CD4-positive, CD25-positive, alpha-beta regulatory T cell (primary cell): ENCODE results near the gene UACA. TPM values are rescaled to one million over a fixed set of nuclear protein-coding genes. Genes with fewer than 3 reads are reported as not detected.

Experiments
- ATAC-seq, 2 donors: fragments of 150-1000 bp; cut with Tn5 transposase; one replicate each; pipeline ENCODE4 v1.10.0; 2021; ENCODE audit warnings: low read depth in 2 of 2, moderate number of reproducible peaks in 2 of 2, moderate library complexity in 1 of 2
- DNase-seq, 3 donors: peaks; one replicate each; pipeline versions ENCODE4 v3.0.0 to v3.0.0-alpha.2; 2012 to 2022; ENCODE audit warnings: mixed read lengths in 1 of 3
- H3K27ac ChIP-seq: one replicate; pipeline ENCODE4 v1.7.0; 2013; ENCODE audit warnings: mild to moderate bottlenecking, low read length; ENCODE audit not compliant: insufficient read depth, poor library complexity, severe bottlenecking
- H3K27me3 ChIP-seq: one replicate; pipeline ENCODE4 v1.7.0; 2013; ENCODE audit warnings: low read length; ENCODE audit not compliant: control insufficient read depth, insufficient read depth
- H3K36me3 ChIP-seq: one replicate; pipeline ENCODE4 v1.7.0; 2013; ENCODE audit warnings: mild to moderate bottlenecking, low read length, moderate library complexity; ENCODE audit not compliant: control insufficient read depth, insufficient read depth
- H3K4me1 ChIP-seq: 2 replicates; pipeline ENCODE4 v1.7.0; 2013; ENCODE audit warnings: mild to moderate bottlenecking, low read length; ENCODE audit not compliant: insufficient read depth, control insufficient read depth, poor library complexity, severe bottlenecking
- H3K4me3 ChIP-seq: one replicate; pipeline ENCODE4 v1.7.0; 2013; ENCODE audit warnings: low read depth, mild to moderate bottlenecking, low read length, moderate library complexity
- H3K9me3 ChIP-seq, 2 experiments: 1 replicate in 1 of 2; 2 replicates in 1 of 2; pipeline ENCODE4 v1.7.0; 2013; ENCODE audit warnings: low read length in 2 of 2, mild to moderate bottlenecking in 1 of 2, moderate library complexity in 1 of 2; ENCODE audit not compliant: control insufficient read depth in 2 of 2
- H3K27ac Mint-ChIP-seq, 3 donors: one replicate each; pipeline ENCODE4 v1.8.0; 2020 to 2022; ENCODE audit warnings: mild to moderate bottlenecking in 3 of 3, mixed read lengths in 3 of 3, moderate library complexity in 2 of 3
- H3K27me3 Mint-ChIP-seq: one replicate; pipeline ENCODE4 v1.8.0; 2022; ENCODE audit warnings: mild to moderate bottlenecking, mixed read lengths
- H3K36me3 Mint-ChIP-seq: one replicate; pipeline ENCODE4 v1.8.0; 2020; ENCODE audit warnings: mixed read lengths
- H3K4me1 Mint-ChIP-seq, 4 donors: one replicate each; pipeline ENCODE4 v1.8.0; 2020 to 2022; ENCODE audit warnings: mixed read lengths in 4 of 4, mild to moderate bottlenecking in 1 of 4
- H3K4me3 Mint-ChIP-seq, 4 donors: one replicate each; pipeline ENCODE4 v1.8.0; 2020 to 2022; ENCODE audit warnings: mild to moderate bottlenecking in 4 of 4, mixed read lengths in 4 of 4, moderate library complexity in 3 of 4
- H3K9me3 Mint-ChIP-seq, 7 donors: one replicate each; pipeline ENCODE4 v1.8.0; 2020 to 2022; ENCODE audit warnings: mixed read lengths in 7 of 7, mild to moderate bottlenecking in 3 of 7, moderate library complexity in 2 of 7
- polyA plus RNA-seq, 4 donors: library from polyadenylated mRNA; unstranded; fragments of 300-500 nt; fragmentation: Illumina TruSeq; gene quantifications; one replicate each; pipeline ENCODE4 v1.2.3, GENCODE V29; 2021
- total RNA-seq: library from RNA; stranded (reverse); gene quantifications from one replicate; pipeline ENCODE4 v1.2.3, GENCODE V29; 2022

The UACA gene
- total and polyA plus RNA-seq, 5 donors from 2014 or later: 0.47 TPM; not detected in 4

DNA sequence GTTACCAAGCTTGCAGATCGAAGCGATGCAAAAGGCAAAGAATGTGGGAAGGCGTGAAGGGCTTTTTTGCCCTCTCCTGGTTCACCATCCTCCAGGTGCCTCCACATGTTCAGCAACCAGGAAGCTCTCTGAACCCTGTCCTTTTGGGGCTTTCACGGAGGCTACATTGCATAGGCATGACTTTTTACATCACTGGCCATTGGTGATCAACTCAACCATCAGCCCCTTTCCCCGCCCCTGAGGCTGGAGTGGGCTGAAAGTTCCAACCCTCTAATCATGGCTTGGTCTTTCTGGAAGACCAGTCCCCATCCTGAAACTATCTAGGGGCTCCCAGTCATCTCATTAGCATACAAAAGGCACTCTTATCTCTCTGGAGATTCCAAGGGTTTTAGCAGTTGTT lies 52.6 kb downstream of the UACA start:
- no peaks in the 10 kb centered on the region for H3K9me3 ChIP-seq
- no peak for ATAC-seq
- Mint-ChIP-seq H3K36me3 (no peaks in the 10 kb centered on the region), H3K4me1 (no peaks in the 10 kb centered on the region), H3K4me3 (no peak overlapping the region), H3K9me3 (peaks cover 0 to 1% (median 0%) of the 10 kb centered on the region in 7 donors), H3K27me3 (peaks cover 39% of the 10 kb centered on the region), H3K27ac (no peak overlapping the region)
- H3K27ac ChIP-seq: no peak overlapping the region
- H3K36me3 ChIP-seq: no peaks in the 10 kb centered on the region
- no peaks in the 10 kb centered on the region for H3K4me1 ChIP-seq
- no peak overlapping the region for H3K4me3 ChIP-seq
- H3K27me3 ChIP-seq: peaks cover 3% of the 10 kb centered on the region
- no peak for DNase-seq

GRCh38 chr15:70708839-70709238 lies 54.5 kb downstream of the UACA start:
- Mint-ChIP-seq H3K9me3 (peaks cover 0 to 1% (median 0%) of the 10 kb centered on the region in 7 donors), H3K27me3 (peaks cover 41% of the 10 kb centered on the region), H3K27ac (no peak overlapping the region), H3K4me1 (no peaks in the 10 kb centered on the region), H3K4me3 (no peak overlapping the region), H3K36me3 (no peaks in the 10 kb centered on the region)
- no peak for ATAC-seq
- Histone ChIP-seq H3K36me3 (no peaks in the 10 kb centered on the region), H3K27ac (no peak overlapping the region), H3K27me3 (peaks cover 9% of the 10 kb centered on the region), H3K9me3 (no peaks in the 10 kb centered on the region), H3K4me3 (no peak overlapping the region), H3K4me1 (no peaks in the 10 kb centered on the region)
- DNase-seq: no peak

- no peak overlapping the region for H3K4me3 Mint-ChIP-seq
- no peak overlapping the region for H3K4me3 ChIP-seq
- no peaks in the 10 kb centered on the region for H3K4me1 Mint-ChIP-seq
- no peak for ATAC-seq
- H3K9me3 Mint-ChIP-seq: peaks cover 0 to under 1% (median 0%) of the 10 kb centered on the region in 7 donors
- no peaks in the 10 kb centered on the region for H3K36me3 Mint-ChIP-seq
- peaks cover 39% of the 10 kb centered on the region for H3K27me3 Mint-ChIP-seq
- no peak overlapping the region for H3K27ac ChIP-seq
- no peaks in the 10 kb centered on the region for H3K9me3 ChIP-seq
- H3K27me3 ChIP-seq: peaks cover 13% of the 10 kb centered on the region
- no peak for DNase-seq
- no peaks in the 10 kb centered on the region for H3K4me1 ChIP-seq
- no peaks in the 10 kb centered on the region for H3K36me3 ChIP-seq
- H3K27ac Mint-ChIP-seq: no peak overlapping the region
Observed at GRCh38 chr15:70707686-70708300, 55.6 kb downstream of the UACA start.

DNA sequence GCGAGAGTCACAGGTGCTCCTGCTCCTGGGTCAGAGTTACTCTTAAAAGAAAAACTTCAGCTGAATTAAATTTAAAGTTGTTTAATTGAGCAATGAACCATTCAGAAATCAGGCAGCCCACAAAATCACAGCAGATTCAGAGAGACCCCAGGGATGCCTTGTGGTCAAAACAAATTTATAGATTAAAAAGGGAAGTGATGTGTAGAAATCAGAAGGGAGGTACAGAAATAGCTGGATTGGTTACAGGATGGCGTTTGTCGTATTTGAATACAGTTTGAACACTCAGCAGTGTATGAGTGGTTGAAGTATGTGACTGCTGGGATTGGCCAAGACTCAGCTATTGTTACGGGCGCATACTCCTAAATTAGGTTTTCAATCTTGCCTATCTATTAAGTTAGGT lies 58.6 kb downstream of the UACA start:
- no peaks in the 10 kb centered on the region for H3K36me3 Mint-ChIP-seq
- Histone ChIP-seq H3K9me3 (no peaks in the 10 kb centered on the region), H3K4me3 (no peak overlapping the region), H3K4me1 (no peaks in the 10 kb centered on the region), H3K27ac (no peak overlapping the region), H3K27me3 (peaks cover 10% of the 10 kb centered on the region), H3K36me3 (no peaks in the 10 kb centered on the region)
- DNase-seq (no peak), ATAC-seq (no peak)
- peaks cover 49% of the 10 kb centered on the region for H3K27me3 Mint-ChIP-seq
- no peaks in the 10 kb centered on the region for H3K4me1 Mint-ChIP-seq
- no peak overlapping the region for H3K4me3 Mint-ChIP-seq
- H3K9me3 Mint-ChIP-seq: no peaks in the 10 kb centered on the region
- H3K27ac Mint-ChIP-seq: no peak overlapping the region

- peaks cover 54% of the 10 kb centered on the region for H3K27me3 Mint-ChIP-seq
- no peaks in the 10 kb centered on the region for H3K4me1 Mint-ChIP-seq
- Histone ChIP-seq H3K27ac (no peak overlapping the region), H3K4me3 (no peak overlapping the region), H3K9me3 (no peaks in the 10 kb centered on the region), H3K36me3 (no peaks in the 10 kb centered on the region), H3K27me3 (peaks cover 10% of the 10 kb centered on the region), H3K4me1 (no peaks in the 10 kb centered on the region)
- no peak overlapping the region for H3K27ac Mint-ChIP-seq
- ATAC-seq (no peak), DNase-seq (no peak)
- no peaks in the 10 kb centered on the region for H3K36me3 Mint-ChIP-seq
- H3K9me3 Mint-ChIP-seq: no peaks in the 10 kb centered on the region
- H3K4me3 Mint-ChIP-seq: no peak overlapping the region
Observed at GRCh38 chr15:70704166-70704565, 59.2 kb downstream of the UACA start.

DNA sequence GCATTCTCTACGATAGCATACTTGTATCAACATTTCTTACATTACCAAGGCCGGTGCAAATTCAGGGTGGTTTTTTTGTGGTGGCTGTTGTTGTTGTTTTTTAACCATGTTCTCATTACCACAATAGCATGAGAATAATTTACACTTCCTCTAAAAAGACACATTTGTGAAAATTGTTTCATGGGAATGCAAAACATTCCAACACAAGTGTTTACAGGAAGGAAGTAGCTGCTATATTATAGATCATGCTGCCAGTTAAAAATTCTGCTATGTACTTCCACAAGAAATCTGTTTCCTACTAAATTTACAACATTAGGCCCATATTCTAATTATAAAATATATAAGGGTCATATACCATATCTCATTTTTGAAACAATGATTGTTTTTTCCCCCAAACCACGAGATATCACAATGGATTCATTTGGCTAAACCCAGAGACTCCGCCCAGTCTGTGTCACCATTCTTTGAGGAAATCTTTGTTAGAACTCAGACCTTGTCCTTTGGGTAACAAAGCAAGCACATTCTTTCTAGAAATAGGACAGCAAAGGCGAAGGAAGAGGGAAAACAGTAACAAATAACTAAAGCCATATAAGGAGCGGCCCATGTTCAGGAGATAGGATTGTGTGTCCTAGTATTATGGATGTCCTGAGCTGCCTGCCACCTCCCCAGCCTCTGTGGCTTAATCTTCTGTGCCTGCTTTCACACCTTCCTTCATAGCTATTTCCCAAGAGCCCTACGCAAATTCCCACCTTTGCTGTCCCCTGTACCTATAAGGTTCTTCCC lies 60.1 kb downstream of the UACA start:
- ATAC-seq (no peak), DNase-seq (no peak)
- Histone ChIP-seq H3K27ac (no peak overlapping the region), H3K9me3 (no peaks in the 10 kb centered on the region), H3K4me3 (no peak overlapping the region), H3K4me1 (no peaks in the 10 kb centered on the region), H3K27me3 (peaks cover 12% of the 10 kb centered on the region), H3K36me3 (no peaks in the 10 kb centered on the region)
- no peak overlapping the region for H3K4me3 Mint-ChIP-seq
- H3K27me3 Mint-ChIP-seq: peaks cover 57% of the 10 kb centered on the region
- H3K27ac Mint-ChIP-seq: no peak overlapping the region
- no peaks in the 10 kb centered on the region for H3K4me1 Mint-ChIP-seq
- no peaks in the 10 kb centered on the region for H3K9me3 Mint-ChIP-seq
- H3K36me3 Mint-ChIP-seq: no peaks in the 10 kb centered on the region

DNA sequence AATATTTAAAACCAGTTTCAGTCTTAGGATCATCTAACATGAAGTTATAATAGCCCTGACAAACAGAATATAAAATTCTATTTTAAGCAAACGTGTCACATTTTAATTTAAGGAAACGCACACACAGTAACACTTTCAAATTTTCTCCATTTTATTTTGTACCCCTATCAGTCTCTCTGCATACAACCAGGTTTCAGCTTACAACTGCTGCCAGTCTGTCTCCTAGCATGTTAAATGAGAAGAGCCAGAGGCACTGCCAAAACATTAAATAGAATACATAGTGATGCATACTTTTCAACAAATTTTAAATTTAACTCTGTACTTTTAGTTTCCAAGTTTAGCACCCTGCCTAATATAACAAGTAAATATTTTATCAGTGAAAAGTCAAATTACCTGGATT lies 60.8 kb downstream of the UACA start:
- peaks cover 12% of the 10 kb centered on the region for H3K27me3 ChIP-seq
- H3K27me3 Mint-ChIP-seq: peaks cover 54% of the 10 kb centered on the region
- ATAC-seq (no peak), DNase-seq (no peak)
- no peaks in the 10 kb centered on the region for H3K9me3 Mint-ChIP-seq
- no peaks in the 10 kb centered on the region for H3K9me3 ChIP-seq
- no peak overlapping the region for H3K27ac ChIP-seq
- H3K4me1 Mint-ChIP-seq: no peaks in the 10 kb centered on the region
- H3K36me3 Mint-ChIP-seq: no peaks in the 10 kb centered on the region
- H3K4me3 Mint-ChIP-seq: no peak overlapping the region
- H3K36me3 ChIP-seq: no peaks in the 10 kb centered on the region
- no peak overlapping the region for H3K27ac Mint-ChIP-seq
- no peaks in the 10 kb centered on the region for H3K4me1 ChIP-seq
- no peak overlapping the region for H3K4me3 ChIP-seq
